ENCODE measurements around the gene TACC3.

TACC3 gene

DNA sequence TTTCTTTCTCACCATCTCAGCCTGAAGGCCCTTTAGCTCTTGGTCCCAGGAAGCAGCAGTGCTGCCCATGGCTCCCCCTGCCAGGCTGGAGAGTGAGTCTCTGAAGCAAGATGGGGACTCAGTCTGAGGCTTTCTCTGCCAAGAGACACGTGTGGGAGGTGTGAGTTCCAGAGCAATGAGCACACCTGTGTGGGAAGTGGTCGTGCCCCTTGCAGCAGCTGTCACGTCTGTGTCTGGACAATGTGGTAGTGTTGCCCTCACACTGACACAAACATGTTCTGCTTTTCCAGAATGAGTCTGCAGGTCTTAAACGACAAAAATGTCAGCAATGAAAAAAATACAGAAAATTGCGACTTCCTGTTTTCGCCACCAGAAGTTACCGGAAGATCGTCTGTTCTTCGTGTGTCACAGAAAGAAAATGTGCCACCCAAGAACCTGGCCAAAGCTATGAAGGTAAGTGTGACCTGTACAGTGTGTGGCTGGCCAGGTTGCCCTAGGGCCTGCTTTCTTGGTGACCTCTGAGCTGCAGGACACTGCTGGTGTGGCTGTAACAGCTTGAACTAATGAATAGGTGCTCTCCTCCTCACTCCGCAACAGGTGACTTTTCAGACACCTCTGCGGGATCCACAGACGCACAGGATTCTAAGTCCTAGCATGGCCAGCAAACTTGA, 1.9 kb downstream of the TACC3 start:
- DNase-seq (ENCODE audit: low spot score): no peak

DNA sequence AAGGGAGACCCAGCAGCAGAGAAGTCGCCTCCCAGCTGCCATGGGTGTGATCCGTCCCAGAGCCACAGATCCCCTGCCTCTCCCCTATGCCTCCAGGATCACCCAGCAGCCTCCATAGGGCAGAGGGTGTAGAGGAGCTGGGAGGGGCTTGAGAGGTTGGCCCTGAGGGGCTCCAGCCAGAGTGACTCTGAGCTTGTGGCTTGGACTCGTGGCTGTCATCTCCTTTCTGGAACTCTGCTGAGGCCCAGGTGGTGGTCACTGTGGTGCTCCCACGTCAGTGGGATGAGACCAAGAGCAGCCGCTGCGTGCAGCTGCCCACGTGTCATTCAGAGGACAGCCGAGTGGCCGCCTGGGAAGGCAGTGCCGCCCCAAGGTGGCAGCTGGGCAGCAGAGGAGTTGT, 4.2 kb downstream of the TACC3 start:
- no peak for DNase-seq (ENCODE audit: low spot score)

DNA sequence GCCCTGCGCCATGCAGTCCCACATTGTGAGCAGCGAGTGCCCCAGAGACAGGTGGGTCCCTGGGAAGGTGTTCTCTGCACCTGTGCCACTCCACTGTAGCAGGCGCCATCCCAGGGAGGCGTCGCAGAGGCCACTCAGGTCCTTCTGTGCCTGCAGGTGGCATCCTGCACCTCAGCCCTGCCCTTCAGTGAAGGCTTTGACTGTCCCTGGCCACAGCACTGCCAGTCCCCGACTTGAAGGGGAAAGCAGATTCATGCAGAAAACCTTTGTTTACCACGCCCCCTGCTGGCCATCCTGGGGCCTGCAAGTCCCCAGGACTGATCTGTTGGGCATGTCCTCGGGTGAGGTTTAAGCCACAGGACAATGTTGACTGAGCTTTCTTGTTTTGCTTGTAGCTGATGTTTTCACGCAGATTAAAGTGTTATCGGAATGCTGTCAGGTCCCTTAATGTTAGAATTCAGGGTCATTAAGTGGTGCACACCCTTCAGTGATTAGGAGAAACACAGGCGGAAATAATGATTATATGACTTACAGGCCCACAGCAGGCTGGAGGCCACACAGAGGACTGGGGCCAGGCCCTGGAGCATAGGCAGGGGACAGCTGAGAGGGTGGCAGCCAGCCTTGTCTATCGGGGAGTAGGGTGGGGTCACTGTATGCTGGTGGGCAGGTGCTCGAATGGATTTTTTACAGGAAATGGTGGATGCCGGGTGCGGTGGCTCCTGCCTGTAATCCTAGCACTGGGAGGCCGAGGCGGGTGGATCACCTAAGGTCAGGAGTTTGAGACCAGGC, 5.0 kb downstream of the TACC3 start:
- peak; percentile 92 for DNase-seq (ENCODE audit: low spot score)

DNA sequence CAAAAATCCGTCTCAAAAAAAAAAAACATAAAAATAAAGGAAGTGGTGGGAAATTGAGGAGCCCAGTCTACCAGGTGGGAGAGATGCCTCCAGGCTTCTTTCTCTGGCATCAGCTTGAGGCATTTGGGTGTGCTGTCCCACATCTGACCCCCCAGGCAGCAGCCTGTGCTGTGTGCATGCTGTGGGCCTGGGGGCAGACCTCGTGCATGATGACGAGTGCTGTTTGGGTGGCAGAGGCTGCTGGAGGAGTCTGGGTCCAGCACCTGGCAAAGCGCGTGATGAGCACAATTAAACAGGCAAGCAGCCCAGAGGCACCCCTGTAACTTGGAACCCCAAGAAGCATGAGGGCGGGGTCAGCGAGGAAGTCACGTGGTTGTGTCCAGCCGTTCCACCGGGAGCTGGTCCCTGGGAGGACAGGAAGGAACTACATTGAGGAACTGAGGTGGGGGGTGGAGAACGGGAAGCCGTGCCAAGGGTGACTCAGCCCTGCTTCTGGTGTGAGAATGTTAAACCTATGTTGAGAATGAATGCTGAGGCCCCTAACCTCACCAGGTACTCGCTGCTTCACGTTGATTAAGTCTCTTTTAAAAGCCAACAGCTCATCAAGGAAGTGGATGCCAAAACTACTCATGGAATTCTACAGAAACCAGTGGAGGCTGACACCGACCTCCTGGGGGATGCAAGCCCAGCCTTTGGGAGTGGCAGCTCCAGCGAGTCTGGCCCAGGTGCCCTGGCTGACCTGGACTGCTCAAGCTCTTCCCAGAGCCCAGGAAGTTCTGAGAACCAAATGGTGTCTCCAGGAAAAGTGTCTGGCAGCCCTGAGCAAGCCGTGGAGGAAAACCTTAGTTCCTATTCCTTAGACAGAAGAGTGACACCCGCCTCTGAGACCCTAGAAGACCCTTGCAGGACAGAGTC, 6.1 kb downstream of the TACC3 start:
- DNase-seq (ENCODE audit: low spot score): no peak

DNA sequence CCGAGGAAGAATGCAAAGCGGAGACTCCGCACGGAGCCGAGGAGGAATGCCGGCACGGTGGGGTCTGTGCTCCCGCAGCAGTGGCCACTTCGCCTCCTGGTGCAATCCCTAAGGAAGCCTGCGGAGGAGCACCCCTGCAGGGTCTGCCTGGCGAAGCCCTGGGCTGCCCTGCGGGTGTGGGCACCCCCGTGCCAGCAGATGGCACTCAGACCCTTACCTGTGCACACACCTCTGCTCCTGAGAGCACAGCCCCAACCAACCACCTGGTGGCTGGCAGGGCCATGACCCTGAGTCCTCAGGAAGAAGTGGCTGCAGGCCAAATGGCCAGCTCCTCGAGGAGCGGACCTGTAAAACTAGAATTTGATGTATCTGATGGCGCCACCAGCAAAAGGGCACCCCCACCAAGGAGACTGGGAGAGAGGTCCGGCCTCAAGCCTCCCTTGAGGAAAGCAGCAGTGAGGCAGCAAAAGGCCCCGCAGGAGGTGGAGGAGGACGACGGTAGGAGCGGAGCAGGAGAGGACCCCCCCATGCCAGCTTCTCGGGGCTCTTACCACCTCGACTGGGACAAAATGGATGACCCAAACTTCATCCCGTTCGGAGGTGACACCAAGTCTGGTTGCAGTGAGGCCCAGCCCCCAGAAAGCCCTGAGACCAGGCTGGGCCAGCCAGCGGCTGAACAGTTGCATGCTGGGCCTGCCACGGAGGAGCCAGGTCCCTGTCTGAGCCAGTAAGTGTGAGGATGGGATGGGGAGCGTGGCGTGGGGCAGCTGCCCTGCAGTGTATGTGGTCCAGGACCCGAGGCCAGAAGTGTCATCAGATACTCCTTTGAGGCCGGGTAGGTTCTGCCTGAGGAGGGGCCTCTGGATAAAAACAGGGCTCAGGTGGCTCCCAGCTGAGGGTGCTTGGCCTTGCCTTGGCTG, 7.0 kb downstream of the TACC3 start:
- DNase-seq (ENCODE audit: low spot score): no peak

DNA sequence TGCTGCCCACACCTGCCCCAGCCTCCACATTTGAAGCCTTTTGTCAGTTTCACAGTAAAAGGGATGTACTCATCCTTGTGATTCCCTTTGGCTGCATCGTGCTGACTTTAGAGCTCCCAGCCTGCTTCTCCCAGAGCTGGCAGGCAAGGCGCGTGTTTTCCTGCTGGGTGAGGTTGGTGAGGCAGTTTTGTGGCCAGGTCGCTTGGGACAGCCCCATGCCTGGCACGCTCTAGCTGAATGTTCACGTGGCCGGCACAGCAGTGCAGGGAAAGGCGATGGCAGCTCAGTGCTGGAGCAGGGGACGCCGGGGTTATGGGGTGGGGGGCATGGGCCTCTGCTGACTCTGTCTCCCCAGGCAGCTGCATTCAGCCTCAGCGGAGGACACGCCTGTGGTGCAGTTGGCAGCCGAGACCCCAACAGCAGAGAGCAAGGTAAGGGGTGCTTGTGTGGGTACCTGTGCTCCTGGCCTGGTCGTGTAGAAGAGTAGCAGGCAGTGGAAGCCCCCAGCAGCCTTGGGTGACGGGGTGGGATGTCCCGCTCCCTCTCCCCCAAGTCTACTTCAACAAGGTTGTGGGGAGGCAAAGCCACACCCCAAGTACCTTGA, 9.3 kb downstream of the TACC3 start:
- DNase-seq (ENCODE audit: low spot score): no peak

DNA sequence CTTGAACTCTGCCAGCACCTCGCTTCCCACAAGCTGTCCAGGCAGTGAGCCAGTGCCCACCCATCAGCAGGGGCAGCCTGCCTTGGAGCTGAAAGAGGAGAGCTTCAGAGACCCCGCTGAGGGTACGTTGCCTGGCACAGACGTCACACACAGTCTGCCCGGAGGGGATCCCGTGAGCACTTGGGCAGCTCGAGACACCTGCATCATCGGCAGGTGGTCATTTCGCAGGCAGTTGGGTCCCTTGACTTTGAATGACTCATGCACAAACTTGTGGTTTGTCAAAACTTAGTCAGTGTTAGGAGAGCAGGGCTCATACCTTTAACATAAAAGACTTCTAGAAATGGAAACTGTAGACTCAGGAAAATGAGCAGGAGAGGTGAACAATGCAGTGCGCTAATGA, 9.9 kb downstream of the TACC3 start:
- DNase-seq (ENCODE audit: low spot score): no peak

DNA sequence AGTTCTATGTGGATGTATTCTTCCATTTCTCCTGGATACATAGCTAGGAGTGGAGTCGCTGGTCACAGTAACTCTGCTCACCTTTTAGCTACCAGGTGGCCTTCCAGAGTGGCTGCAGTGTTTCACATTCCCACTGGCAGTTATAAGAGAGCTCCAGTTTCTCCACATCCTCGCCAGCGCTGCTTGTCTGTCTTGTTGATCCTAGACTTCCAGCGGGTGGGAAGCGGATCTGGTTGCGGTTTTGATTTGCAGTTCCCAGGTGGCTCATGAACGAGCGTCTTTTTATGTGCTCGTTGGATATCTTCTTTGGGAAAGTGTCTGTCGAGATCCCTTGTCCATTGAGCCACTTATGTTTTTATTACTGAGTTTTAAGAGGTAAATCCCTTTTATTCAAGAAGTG, 11.6 kb downstream of the TACC3 start:
- no peak for DNase-seq (ENCODE audit: low spot score)

DNA sequence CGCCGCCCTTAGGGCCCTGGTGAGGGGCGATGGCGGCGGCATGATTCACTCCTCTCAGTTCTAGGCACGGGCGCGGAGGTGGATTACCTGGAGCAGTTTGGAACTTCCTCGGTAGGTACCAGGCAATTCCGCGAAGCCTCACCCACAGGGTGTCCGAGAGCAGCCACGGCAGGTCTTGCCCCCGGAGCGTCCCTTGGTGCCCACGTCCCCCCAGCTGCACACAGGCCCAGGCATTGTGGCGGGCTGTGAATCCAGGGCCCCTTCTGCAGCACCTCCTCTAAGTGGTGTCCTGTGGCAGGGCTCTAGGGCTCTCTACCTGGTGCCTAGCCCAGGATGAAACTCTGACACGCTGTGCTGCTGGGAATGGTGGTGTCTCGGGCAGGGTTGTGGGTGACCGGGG, 13.9 kb downstream of the TACC3 start:
- no peak for DNase-seq (ENCODE audit: low spot score)

DNA sequence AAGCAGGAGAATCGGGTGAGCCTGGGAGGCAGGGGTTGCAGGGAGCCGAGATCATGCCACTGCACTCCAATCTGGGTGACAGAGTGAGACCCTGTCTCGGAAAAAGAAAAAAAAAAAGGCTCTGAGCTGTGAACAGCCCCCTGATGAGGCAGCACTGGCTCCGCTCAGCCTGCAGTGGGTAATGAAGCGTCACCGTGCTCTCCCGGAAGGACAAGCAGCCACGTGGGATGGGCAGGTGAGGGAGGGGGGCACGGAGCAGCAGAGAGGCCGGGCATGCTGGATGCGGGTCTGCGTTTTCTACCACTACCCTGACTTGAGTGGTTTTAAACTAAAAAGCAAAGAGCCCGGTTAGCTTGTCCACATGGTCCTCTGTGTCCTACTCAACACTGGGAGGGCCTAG, 15.5 kb downstream of the TACC3 start:
- no peak for DNase-seq (ENCODE audit: low spot score)

DNA sequence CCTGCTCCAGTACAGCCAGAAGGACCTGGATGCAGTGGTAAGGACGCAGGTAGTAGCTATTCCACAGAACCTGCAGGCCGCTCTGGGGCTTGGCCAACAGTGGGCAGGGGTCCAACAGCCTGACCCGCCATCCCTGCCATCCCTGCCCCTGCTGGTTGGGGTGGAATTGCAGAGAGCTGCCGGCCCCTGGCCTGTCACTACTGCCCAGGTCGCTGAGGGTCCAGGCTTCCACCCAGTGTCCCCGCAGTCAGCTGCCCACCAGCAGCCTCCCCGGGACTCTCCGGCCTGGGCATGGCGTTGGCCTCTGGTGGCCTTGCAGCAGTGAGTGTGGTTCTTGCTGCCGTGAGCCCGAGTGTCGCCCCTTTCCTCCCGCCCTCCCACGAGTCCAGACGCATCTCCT, 16.3 kb downstream of the TACC3 start:
- DNase-seq (ENCODE audit: low spot score): no peak

DNA sequence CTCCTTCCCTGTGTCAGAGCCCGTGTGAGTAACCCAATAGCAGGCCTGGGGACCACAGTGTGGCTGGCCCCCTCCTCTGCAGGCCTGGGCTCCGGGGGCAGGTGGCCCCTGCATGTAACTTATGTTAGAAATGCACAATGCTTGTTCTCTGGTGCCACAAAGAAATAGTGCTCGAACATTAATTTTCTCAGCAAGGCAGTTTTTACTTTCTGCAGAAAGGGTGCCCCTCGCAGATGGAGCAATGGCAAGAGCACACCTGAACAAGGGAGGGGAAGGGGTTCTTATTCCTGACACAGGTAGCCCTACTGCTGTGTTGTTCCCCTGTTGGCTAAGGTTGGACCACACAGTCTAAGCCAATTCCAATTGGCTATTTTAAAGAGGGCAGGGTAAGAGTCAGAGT, 17.1 kb downstream of the TACC3 start:
- DNase-seq (ENCODE audit: low spot score): no peak

DNA sequence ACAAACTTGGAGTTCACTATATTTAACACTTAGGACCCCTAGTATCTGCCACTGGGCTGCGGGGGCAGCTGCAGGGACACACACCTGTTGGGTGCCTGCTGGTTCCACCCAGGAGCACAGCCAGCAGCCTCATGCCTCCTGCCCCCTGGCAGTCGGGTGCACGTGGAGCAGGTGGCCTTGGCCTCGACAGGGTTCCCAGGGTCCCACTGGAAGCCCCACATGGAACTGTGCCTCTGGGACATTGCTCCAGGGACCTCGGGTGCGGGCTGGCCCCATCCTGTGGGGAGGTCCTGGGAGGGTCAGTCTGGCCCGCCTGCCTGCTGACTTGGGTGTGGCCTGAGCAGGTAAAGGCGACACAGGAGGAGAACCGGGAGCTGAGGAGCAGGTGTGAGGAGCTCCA, 18.0 kb downstream of the TACC3 start:
- DNase-seq (ENCODE audit: low spot score): no peak

DNA sequence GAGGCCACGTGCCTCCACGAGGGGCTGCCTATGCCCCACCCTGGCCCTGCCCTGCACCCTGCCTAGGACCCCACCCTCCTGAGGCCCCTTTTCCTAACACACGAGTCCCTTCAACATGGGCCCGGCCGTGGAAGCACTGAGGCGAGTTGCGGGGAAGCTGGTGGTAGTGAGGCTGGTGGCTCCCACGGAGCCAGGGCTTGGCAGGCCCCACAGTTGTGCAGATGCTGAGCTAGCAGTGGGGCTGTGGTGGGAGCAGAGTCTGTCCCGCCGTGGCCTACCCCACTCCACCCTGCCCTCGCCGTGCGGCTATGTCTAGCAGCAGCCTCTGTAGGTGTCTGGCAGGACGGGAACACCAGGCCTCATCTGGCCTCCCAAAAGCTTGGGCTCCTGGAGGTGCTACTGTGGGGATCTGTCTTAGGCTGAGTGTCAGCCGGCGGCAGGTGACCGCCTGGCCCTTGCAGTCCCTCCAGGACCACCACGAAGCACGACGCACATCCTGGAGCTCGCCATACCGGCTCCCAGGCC, 18.8 kb downstream of the TACC3 start:
- no peak for DNase-seq (ENCODE audit: low spot score)

DNA sequence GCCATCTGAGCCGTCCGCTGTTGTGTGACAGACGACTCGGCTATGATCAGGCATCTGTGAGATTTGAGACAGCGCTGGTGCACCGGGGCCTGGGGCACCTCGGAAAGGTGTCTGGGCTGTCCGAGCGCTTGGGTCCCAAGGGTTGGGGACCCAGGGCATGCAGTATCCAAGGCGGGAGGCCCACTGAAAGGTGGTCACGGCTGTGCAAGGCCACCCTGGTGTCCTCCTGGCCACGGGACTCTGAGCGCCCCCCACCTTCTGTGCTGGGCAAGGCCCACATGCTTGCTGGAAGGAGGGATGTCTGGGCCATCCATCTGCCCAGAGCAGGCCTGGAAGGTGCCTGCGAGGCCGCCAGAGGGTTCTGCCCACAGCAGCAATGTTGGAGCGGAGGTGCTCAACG, 19.9 kb downstream of the TACC3 start:
- DNase-seq (ENCODE audit: low spot score): no peak

DNA sequence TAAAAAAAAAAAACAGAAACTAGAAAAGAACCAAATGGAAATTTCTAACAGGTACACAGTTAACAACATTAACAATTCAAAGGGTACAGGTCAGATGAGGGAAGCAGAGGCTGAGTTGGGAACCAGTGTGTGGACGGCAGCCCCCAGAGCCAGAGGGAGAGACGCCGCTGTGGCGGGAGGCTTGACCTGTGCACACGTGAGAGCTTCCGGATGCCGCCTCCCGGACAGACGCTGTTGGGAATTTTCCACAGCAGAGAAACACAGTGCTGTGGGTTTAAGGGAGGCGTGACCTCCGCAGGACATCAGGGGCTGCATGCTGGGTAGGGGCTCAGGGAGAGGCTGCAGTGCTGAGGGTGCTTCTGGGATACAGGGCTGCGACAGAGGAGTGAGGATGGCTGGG, 22.2 kb downstream of the TACC3 start:
- no peak for DNase-seq (ENCODE audit: low spot score)

DNA sequence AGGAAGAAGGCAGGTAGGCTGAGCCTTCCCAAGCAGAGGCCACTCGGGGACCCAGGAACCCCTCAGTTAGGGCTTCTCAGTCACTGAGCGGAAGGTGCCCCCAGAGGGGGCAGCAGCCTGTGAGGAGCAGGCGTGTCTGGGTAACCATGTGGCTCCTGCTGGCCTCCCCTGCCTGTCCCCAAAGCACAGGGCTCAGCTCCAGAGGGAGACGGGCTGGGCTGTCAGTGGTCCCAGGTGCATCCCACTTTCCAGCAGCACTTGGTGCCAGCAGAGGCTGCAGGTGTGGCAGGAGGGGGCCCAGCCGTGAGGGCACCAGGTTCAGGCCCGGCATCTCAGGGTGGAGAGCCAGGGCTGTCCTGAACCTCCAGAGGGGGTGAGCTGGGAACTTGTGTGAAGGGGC, 22.7 kb downstream of the TACC3 start:
- no peak for DNase-seq (ENCODE audit: low spot score)

DNA sequence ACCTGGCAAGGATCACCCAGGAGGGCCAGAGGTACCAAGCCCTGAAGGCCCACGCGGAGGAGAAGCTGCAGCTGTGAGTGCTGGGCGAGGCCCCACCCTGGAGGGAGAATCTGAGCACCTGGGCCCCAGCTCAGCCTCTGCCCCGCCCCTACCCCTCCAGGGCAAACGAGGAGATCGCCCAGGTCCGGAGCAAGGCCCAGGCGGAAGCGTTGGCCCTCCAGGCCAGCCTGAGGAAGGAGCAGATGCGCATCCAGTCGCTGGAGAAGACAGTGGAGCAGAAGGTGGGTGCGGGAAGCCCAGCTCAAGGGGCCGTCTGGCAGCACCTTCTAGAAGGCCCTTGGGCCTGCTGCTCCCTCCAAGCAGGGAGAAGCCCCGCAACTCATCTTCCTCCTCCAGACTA, 23.2 kb downstream of the TACC3 start:
- DNase-seq (ENCODE audit: low spot score): no peak

DNA sequence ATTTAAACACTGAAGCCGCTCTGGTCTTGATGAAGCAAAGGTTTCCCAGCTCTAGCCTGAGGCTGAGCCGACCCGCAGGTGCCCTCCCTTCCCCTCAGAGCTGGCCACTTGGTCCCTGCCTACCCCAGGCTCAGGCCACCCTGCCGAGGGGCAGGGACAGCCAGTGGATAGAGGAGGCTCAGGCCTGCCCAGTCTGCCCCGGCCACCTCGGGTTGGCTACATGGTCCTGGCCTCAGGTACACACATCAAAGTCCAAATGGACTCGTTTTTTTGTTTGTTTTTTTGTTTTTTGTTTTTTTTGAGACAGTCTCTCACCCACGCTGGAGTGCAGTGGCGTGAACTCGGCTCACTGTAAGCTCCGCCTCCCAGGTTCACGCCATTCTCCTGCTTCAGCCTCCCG, 23.8 kb downstream of the TACC3 start:
- DNase-seq (ENCODE audit: low spot score): no peak

DNA sequence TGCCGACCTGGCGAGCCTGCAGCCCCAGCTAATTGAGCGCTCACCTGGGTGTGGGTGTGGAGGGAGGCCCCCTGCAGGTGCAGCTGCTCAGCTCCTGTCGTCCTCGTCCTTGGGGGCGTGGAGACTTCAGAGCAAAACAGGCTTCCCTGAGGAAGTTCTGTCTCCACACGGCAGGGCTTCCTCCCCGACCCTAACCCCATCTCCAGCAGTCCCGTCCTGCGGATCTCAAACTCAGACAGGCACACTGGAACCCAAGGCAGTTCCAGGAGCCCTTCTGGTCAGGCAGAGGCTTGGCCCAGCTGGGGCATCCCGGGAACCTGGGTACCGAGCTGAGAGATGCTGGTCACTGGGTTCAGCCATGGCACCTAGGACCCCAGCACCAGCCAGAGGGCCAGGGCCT, 24.4 kb downstream of the TACC3 start:
- no peak for DNase-seq (ENCODE audit: low spot score)

DNA sequence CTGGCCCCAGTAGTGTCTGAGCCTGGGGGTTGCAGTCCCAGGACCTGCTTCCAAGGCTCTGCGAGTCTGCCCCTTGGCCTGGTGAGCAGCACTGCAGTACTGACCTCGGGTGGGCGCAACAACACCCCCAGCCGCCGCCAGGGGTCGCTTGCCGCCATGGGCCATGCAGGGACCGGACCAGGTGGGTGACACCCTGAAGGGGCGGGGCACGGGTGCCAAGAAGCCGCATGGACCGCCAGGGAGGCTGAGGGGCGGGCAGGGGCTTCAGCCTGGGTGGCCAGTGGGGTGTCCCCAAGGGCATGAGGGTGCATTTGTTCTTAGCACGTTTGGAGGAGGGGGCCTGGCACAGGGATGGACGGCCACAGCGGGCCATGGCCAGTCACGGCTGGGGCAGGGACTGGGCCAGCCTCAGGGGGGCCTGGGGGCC, 25.0 kb downstream of the TACC3 start:
- DNase-seq (ENCODE audit: low spot score): peak; percentile 81

All from cerebellar cortex (tissue), 1 donor.